ENCODE data around the gene GTF2I. TPM values are rescaled to one million over a fixed set of nuclear protein-coding genes. Genes with fewer than 3 reads are reported as not detected.
"Not testable (repeated sequence)": the region's sequence is repeated elsewhere in the genome, so short reads cannot be mapped to it uniquely, and the experiment has no call there.

GTF2I gene
- polyA plus RNA-seq, 1 donor: 166 TPM

DNA sequence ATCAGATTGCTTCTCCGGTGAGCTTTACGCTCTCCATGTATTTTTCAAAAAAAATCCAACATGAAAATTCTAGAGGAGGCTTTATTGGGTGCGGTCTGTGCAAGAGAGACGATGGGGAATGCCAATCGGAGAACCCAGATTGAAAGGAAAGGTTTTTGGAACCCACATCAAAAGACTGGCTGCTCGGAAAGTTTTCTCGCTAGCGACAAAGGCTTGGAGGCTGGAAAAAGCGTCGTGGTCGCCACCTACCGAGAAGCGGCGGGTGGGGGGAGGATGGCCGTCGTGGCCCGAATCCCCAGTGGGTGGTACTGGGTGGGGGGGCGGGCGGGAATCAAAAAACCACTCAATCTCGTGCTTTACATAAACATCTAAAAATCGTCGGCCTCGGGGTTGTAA lies 1.1 kb upstream of the GTF2I start:
- DNase-seq (ENCODE audit: low read depth): no peak

DNA sequence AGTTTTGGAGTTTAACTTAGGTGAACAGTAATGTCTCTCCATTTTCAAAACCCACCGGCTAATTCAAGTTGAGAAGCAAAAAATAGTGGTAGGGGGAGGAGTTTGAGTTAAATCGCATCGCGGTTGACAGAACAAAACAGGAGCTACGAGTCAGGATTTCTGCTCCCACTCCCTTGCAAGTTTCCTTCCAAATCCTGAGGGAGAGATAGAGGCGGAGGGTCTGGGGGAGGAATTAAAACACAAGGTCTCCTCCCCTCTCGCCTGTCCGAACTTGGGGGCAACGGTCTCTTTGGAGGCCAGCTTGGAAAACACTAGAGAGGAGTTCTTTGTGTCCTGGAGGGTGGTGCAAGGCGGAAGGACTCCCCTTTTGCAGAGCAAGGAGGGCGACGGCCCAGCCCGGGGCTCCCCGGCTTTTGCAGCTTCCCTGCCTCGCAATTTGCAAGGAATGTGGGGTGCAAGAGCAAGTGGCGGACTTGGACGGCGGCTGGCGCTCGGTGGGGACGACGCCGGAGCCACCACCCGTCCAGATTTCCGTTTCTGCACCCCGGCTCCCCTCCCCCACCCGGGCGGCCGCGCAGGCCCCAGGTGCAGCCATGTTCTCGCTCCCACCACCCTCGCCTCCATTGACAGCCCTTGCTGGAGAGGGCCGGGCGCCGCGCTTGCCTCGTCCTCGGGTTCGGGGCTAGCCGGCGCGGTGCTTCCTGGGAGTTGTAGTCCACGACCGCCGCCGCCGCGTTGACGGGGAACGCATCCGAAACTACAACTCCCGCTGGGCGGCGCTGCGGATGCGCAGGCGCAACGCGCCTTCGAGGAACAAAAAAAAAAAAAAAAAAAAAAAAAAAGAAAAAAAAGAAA lies 454 bp upstream of the GTF2I start:
- peak; percentile 91 for DNase-seq (ENCODE audit: low read depth)

DNA sequence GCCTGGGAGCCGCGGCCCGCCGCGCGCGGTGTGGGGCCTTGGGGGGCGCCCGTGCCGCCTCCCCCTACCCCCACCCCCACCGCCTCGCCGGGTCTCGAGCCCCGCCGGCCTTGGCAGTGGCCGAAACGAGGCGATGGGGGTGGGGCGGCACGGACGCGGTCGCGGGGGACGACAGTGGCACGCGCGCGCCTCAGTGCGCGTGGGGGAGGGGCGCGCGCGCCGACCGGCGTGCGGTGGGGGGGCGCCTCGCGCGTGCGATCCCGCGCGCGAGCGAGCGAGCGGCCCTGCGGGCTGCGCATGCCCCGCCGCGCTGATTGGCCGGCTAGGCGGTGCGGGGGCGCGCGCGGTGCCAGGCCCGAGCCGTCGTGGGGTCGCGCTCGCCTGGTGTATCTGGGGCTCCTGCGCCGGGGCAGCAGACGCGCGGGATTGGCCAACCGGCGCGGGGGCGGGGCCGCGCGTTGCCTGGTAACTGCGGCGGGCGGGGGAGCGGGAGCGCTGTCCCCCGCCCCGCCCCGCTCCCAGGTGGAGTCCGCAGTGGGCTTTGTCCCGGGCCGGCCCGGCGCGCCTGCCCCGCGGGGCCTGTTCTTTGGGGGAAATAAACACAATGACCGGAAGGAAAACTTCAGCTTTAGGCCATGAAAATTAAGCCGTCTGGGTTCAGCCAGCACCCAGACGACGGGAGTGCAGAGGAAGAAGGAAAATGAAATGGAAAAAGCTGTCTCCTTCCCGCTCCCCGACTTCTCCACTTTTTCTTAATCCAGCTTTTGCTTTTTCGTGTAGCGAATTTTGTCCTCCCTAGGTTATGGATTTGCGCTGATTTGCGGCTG lies 873 bp downstream of the GTF2I start:
- DNase-seq (ENCODE audit: low read depth): no peak

DNA sequence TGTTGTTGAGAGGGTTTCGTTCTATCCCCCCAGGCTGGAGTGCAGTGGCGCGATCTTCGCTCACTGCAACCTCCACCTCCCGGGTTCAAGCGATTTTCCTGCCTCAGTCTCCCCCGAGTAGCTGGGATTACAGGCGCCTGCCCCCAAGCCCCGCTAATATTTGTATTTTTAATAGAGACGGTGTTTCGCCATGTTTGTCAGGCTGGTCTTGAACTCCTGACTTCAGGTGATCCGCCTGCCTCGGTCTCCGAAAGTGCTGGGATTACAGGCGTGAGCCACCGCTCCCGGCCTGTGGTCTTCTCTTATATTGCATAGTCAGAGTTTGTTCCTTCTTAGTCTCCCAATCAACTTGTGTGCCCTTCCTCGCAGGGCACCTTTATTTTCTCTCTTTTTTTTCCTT lies 2.7 kb downstream of the GTF2I start:
- not testable (repeated sequence) for DNase-seq (ENCODE audit: low read depth)

DNA sequence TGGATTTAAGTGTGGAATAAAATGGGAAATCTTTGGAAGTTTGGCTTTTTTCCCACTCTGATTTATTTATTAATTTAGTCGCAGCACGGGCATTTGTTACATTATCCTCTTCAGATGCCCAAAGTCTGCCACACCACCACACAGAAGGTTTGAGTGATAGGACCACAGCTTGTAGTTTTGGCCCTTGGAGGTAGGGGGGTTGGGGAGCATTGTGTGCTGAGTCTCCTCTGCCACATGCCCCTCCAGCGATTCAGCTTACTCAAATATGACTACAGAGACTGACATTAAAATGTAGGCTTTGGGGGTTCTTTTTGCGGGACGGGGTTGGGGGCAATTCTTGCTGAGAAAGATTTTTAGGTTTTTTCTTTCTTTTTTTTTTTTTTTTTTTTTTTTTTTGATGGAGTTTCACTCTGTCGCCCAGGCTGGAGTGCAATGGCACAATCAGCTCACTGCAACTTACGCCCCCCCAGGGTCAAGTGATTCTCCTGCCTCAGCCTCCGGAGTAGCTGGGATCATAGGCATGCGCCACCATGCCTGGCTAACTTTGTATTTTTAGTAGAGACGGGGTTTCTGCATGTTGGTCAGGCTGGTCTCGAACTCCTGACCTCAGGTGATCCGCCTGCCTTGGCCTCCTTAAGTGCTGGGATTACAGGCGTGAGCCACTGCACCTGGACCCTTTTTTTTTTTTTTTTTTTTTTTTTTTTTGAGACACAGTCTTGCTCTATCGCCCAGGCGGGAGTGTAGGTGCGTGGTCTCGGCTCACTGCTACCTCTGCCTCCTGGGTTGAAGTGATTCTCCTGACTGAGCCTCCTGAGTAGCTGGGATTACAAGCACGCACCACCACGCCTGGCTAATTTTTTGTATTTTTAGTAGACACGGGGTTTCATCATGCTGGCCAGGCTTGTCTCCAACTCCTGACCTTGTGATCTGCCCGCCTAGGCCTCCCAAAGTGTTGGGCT lies 4.6 kb downstream of the GTF2I start:
- not testable (repeated sequence) for DNase-seq (ENCODE audit: low read depth)

DNA sequence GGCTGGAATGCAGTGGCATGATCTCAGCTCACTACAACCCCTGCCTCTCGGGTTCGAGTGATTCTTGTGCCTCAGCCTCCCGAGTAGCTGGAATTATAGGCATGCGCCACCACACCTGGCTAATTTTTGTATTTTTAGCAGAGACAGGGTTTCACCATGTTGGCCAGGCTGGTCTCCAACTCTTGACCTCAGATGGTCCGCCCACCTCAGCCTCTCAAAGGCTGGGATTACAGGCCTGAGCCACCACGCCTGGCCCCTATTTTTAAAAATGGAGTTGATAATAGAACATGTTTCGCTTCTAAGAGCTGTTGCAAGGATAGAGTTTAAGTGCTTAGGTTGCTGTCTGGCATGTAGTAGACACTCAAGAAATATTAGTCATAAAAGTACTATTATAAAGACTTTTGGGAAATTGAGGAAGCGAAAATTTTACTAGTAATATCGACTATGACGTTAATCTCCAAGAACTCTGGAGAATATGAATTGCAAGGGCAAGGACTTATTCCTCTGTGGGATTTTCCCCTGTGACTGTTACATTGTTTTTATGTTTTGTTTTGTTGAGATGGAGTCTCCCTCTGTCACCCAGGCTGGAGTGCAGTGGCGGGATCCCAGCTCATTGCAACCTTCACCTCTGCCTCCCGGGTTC lies 7.9 kb downstream of the GTF2I start:
- DNase-seq (ENCODE audit: low read depth): no peak

DNA sequence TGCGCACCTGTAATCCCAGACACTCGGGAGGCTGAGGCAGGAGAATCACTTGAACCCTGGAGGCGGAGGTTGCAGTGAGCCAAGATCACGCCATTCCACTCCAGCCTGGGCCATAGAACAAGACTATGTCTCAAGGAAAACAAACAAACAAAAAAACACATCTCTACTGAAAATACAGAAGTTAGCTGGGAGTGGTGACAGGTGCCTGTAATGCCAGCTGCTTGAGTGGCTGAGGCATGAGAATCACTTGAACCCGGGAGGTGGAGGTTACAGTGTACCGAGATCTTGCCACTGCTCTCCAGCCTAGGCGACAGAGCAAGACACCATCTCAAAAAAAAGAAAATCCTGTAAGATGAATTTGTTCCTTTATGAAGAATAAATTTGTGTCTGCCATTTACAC lies 9.5 kb downstream of the GTF2I start:
- DNase-seq (ENCODE audit: low read depth): not testable (repeated sequence)

DNA sequence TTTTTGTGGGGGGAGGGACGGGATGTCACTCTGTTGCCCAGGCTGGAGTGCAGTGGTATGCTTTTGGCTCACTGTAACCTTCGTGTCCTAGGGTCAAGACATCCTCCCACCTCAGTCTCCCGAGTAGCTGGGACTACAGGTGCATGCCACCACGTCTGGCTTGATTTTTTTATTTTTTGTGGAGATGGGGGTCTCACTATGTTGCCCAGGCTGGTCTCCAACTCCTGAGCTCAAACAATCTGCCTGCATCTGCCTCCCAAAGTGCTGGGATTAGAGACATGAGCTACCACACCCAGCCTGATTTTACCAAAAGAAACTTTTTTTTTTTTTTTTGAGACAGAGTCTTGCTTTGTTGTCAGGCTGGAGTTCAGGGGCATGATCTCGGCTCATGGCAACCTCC lies 10.0 kb downstream of the GTF2I start:
- not testable (repeated sequence) for DNase-seq (ENCODE audit: low read depth)

DNA sequence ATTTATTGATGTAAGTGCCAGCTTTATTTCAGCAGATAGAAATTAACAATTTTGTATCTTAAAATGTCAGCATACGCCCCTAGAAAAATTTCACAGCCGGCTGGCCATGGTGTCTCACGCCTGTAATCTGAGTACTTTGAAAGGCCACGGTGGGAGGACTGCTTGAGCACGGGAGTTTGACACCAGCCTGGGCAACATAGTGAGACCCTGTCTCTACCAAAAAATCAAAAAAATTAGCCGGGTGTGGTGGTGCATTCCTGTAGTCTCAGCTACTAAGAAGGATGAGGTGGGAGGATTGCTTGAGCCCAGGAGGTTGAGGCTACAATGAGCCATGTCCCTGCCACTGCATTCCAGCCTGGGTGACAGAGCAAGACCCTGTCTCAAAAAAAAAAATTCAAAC lies 14.1 kb downstream of the GTF2I start:
- no peak for DNase-seq (ENCODE audit: low read depth)

DNA sequence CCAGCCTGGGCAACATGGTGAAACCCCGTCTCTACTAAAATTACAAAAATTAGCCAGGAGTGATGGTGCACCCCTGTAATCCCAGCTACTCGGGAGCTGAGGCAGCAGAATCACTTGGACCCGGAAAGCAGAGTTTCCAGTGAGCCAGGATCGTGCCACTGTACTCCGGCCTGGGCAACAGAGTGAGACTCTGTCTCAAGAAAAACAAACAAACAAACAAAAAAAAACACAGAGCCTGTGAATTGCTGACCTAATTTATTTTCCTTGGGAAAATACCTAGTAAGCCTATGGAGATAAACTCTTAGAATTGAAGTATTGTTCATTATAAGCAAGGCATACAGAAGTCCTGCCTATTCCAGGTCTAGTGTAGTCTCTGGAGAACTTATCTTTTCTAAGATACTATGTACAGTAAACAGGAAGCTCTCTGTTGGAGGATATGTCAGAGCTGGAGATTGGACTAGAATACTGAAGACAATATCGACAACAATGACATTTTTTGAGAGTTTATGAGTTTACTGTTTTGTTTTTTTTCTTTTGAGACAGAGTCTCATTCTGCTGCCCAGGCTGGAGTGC lies 14.9 kb downstream of the GTF2I start:
- no peak for DNase-seq (ENCODE audit: low read depth)

DNA sequence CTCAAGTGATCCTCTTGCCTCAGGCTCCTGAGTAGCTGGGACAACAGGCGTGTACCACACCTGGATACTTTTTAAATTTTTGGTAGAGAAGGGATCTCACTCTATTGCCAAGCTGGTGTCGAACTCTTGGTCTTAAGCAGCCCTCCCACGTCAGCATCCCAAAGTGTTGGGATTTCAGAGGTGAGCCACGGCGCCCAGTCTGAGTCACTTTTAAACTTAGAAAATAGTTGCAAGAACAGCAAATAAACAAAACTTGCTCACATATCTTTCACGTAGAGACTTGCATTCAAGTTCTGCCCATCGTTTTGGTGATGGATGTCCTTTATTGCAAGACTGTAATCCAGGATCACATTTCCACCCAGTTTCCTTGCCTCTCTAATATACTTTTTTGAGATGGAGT lies 16.6 kb downstream of the GTF2I start:
- no peak for DNase-seq (ENCODE audit: low read depth)

DNA sequence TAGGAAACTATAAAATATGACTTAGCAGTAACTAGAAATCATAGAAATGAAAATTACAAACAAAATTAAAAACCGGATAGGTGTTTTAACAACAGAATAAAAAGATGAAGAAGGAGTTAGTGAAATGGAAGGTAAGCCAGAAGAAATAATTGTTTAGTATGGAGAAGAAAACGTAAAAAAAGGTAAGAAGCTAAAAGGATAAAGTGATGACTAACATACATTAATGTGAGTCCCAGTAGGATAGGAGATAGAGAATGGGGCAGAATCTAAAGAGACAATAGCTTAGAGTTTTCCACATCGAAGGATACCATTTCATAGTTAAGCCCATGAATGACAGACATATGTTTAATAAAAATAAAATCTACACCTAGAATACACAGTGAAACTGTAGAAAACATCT lies 25.3 kb downstream of the GTF2I start:
- no peak for DNase-seq (ENCODE audit: low read depth)

DNA sequence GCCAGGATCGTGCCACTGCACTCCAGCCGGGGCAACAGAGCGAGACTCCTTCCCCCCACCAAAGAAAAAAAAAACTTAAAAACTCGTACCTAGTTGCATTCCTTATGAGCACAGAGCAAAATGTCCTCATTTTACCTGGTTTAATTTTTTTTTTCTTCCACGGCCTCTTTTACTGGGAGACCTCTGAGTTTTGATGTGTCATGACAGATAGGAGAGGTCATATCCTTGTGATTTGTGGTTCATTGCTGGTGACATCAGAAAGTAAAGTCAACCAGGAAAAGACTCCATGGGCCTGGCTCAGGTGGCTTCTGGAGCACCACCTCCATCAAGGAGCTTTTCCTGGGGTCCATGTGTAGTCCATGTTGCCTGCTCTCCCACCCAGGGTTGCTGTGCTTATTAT lies 26.3 kb downstream of the GTF2I start:
- no peak for DNase-seq (ENCODE audit: low read depth)

DNA sequence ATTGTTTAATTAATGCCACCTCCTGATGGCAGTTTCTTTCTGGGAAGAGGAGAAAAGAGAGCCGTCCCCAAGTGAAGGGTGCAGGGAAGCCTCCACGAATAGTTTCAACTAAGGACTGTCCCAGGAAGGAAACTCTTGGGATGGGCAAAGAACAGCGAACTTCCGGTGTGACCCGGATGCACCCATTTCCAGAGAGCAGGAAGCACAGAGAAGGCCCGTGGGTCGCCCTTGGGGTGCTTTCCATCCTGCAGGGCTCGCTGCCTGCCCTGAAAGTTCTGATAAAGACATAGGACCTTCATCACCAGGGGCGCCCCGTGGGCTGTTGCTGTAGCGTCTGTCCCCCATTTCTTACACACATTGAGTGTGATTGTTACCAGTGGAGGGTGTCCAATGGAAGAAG lies 27.0 kb downstream of the GTF2I start:
- no peak for DNase-seq (ENCODE audit: low read depth)

DNA sequence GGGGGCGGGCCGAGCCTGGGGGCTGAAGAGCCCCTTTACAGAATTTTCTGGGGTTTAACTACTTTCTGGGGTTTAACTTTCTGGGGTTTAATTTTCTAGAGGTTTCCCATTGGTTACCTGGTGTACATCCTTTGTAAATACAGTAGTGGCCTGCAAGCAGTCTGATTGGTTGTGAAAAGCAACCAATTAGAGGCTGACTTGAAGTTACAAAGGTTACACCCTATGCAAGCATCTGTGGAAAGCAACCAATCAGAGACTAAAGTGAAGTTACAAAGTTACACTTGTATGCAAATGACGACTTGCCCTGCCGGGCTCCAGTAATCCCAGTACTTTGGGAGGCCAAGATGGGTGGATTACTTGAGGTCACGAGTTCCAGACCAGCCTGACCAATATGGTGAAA lies 27.4 kb downstream of the GTF2I start:
- DNase-seq (ENCODE audit: low read depth): no peak

DNA sequence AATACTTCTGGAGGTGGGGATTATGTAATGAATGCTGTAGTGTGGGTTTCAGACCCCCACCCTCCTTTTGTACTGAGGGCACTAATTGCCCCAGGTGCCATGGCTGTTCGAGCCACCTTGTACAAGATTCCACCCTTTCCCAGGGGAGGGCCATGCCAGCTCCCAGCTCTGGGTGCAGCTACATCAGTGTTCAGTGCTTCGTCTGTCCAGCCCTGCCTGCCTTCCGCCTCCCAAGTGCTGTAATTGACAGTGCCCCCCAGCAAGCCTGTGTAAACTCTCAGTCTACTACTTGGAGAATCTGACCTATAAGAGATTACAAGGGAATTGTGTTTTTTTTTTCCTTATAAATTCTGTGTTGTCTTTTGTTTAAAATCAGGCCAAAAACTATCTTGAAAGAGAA lies 33.0 kb downstream of the GTF2I start:
- DNase-seq (ENCODE audit: low read depth): no peak

DNA sequence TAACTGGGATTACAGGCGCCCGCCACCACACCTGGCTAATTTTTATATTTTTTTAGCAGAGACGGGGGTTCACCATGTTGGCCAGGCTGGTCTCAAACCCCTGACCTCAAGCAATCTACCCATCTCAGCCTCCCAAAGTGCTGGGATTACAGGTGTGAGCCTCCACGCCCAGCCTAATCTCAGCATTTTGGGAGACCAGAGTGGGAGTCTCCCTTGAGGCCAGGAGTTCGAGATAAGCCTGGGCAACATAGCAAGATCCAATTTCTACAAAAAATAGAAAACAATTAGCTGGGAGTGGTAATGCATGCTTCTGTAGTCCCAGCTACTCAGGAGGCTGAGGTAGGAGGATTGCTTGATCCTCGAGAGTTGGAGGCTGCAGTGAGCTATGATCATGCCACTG lies 46.9 kb downstream of the GTF2I start:
- not testable (repeated sequence) for DNase-seq (ENCODE audit: low read depth)

DNA sequence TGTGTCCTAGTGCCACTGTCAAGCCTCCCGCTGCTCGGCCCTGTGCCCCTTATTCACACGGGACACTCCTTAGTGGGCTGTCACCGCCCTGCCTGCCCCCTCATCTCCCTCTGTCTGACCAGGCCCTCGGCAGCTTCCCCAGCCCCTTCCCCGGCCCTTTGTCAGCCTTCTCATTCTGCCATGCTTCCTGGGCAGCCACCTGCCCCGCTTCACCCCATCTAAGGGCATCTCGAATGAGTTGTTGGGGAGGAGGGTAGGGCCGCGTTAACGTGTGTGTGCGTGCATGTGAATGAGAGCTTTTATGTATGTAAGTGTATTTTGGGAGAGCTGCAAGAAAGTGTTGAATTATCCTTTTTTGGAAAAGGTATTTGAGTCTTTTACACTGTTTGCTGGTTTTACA lies 49.7 kb downstream of the GTF2I start:
- no peak for DNase-seq (ENCODE audit: low read depth)

DNA sequence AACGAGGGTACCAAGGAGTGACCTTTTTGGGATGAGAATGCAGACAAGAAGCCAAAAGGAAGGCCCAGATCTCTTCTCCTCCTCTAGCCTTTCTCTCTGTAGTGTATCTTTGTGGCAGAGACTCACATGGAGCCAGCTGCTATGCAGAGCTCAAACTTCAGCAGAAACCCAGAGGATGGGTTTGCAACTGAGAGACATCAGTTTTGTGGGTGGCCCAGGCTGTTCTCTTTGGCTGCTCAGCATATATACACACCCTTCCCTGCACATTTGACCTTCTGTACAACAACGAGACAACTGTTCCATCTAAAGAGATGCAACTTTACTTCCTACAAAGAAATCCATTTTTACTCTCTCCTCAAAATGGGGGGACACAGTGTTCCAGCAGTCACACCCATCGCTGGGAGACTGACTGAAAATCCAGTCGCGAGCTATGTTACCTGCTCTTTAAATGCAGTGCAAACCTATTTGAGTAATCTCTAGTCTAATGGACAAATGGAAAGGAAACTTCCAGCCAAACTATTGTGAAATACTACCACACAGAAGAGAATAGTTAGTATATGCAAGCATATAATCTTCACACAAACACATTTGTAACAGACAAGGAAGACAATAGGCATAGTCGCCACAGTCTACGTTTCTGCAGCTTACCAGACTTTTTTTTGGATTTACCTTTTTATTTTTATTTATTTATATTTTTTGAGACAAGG lies 51.2 kb downstream of the GTF2I start:
- no peak for DNase-seq (ENCODE audit: low read depth)

All from forelimb muscle (tissue), 1 donor.